Psoas muscle (tissue), 8 donors: Measurements from ENCODE around the gene ZNF23. TPM values are rescaled to one million over a fixed set of nuclear protein-coding genes. Genes with fewer than 3 reads are reported as not detected.

ENCODE experiments used
- ATAC-seq, 4 donors: fragments of 200-7000 bp; cut with Tn5 transposase; one replicate each; pipeline ENCODE4 v1.9.1; 2020; ENCODE audit warnings: moderate library complexity in 3 of 4, mild to moderate bottlenecking in 2 of 4
- DNase-seq, 2 donors: peaks; one replicate each; pipeline ENCODE4 v3.0.0-alpha.2; 2020
- H3K27ac ChIP-seq: fragments of 200-600 bp; one replicate; pipeline ENCODE4 v1.8.0; 2022
- H3K27me3 ChIP-seq, 3 donors: fragments of 200-600 bp in 1 of 3; one replicate each; pipeline versions ENCODE4 v1.6.1 to v1.8.0; 2013 to 2022; ENCODE audit warnings: low read length in 2 of 3, mild to moderate bottlenecking in 2 of 3, moderate library complexity in 1 of 3; ENCODE audit not compliant: insufficient read depth in 3 of 3
- H3K36me3 ChIP-seq, 2 donors: fragments of 200-600 bp in 1 of 2; one replicate each; pipeline versions ENCODE4 v1.6.1 to v1.8.0; 2013 to 2022; ENCODE audit warnings: low read depth in 1 of 2, mild to moderate bottlenecking in 1 of 2, moderate library complexity in 1 of 2; ENCODE audit not compliant: insufficient read depth in 1 of 2
- H3K4me1 ChIP-seq: fragments of 200-600 bp; one replicate; pipeline ENCODE4 v1.8.0; 2022
- H3K4me3 ChIP-seq: fragments of 200-600 bp; one replicate; pipeline ENCODE4 v1.8.0; 2022; ENCODE audit warnings: mild to moderate bottlenecking
- H3K9me3 ChIP-seq: fragments of 200-600 bp; one replicate; pipeline ENCODE4 v1.8.0; 2022
- CTCF ChIP-seq: fragments of 200-600 bp; IDR thresholded peaks from one replicate; pipeline ENCODE4 v1.8.0; 2022; ENCODE audit warnings: antibody characterized with exemption
- WGBS, 3 donors: extraction: QIAGEN DNeasy Blood & Tissue Kit; methylation state at CpG; one replicate each; pipeline versions ENCODE4 v1.1.6 to v1.1.7; 2013; 5-methylcytosine and 5-hydroxymethylcytosine counted together
- intact Hi-C, 2 donors: fragments of 100-400 bp; cut with DNase I; formaldehyde crosslinking; loops; one replicate each; pipeline versions ENCODE4 v1.11.0 to v1.14.2; 2022
- polyA plus RNA-seq, 3 donors: library from polyadenylated mRNA; stranded (reverse); fragments of 200-250 nt; gene quantifications; one replicate each; pipeline ENCODE4 v1.2.3, GENCODE V29; 2013
- total RNA-seq, 4 donors: library from RNA; stranded (reverse); fragmentation: NEBNext Ultra II Directional in 2 of 4; extraction: Animal tissue kit (Norgen Biotek cat#: 25700) in 2 of 4; gene quantifications; one replicate each; pipeline versions ENCODE4 v1.2.1 to v1.2.4, GENCODE V29; 2021 to 2023
- donor health status: healthy with polysubstance abuse.
- donor health status: DM: no; HTN: no; CAD: no; lungs with moderate emphysema.
- donor health status: Bipolar disorder and iron deficiency.
- donor health status: healthy.
- donor health status: DM: yes; HTN: yes; CAD: no.
- donor health status: DM: no; HTN: no; CAD: no.
- donor health status: DM: no; HTN: no; CAD: no.
- donor health status: DM: yes; HTN: yes; CAD: no.

ZNF23 gene
- total and polyA plus RNA-seq, 7 donors = 3.8 to 9.3 (median 5.8) TPM

GRCh38 chr16:71482569-71482968 lies 20.5 kb upstream of the ZNF23 start:
- WGBS, 3 donors = 81 to 91% (median 86%) methylated on average over 5 of the region's 5 CpGs
- Histone ChIP-seq H3K9me3 (no peaks in the 10 kb centered on the region), H3K4me1 (peaks cover 6% of the 10 kb centered on the region), H3K27me3 (no peaks in the 10 kb centered on the region), H3K4me3 (no peak overlapping the region), H3K27ac (no peak overlapping the region), H3K36me3 (peaks cover 6 to 28% of the 10 kb centered on the region in 2 donors)
- TF ChIP-seq CTCF = no peak
- intact Hi-C loops = no loop called here
- DNase-seq = no peak
- ATAC-seq = no peak

- ATAC-seq (no peak), DNase-seq (no peak)
- H3K9me3 ChIP-seq = no peaks in the 10 kb centered on the region
- H3K4me3 ChIP-seq = no peak overlapping the region
- peaks cover 6% of the 10 kb centered on the region for H3K4me1 ChIP-seq
- no peak for TF ChIP-seq CTCF
- H3K27ac ChIP-seq = no peak overlapping the region
- peaks cover 14 to 44% of the 10 kb centered on the region in 2 donors for H3K36me3 ChIP-seq
- 94 to 96% (median 95%) methylated on average over 2 of the region's 2 CpGs for WGBS, 3 donors
- intact Hi-C loops = no loop called here
- H3K27me3 ChIP-seq = no peaks in the 10 kb centered on the region
These were observed 18.9 kb upstream of the ZNF23 start for GRCh38 chr16:71480956-71481355.

GRCh38 chr16:71479420-71479819 lies 17.4 kb upstream of the ZNF23 start:
- no peak for DNase-seq
- Histone ChIP-seq H3K36me3 (peaks cover 22 to 59% of the 10 kb centered on the region in 2 donors), H3K9me3 (no peaks in the 10 kb centered on the region), H3K4me1 (peaks cover 6% of the 10 kb centered on the region), H3K4me3 (no peak overlapping the region), H3K27ac (no peak overlapping the region), H3K27me3 (no peaks in the 10 kb centered on the region)
- ATAC-seq = no peak
- no peak for TF ChIP-seq CTCF
- intact Hi-C loops = no loop called here
- WGBS, 3 donors = 48 to 54% (median 51%) methylated on average over 3 of the region's 3 CpGs

GRCh38 chr16:71476457-71477124 lies 14.5 kb upstream of the ZNF23 start:
- no peak overlapping the region for H3K27ac ChIP-seq
- intact Hi-C loops = no loop called here
- no peaks in the 10 kb centered on the region for H3K27me3 ChIP-seq
- no peaks in the 10 kb centered on the region for H3K4me1 ChIP-seq
- DNase-seq (no peak), ATAC-seq (no peak)
- 95 to 96% (median 95%) methylated on average over 4 of the region's 4 CpGs for WGBS, 3 donors
- TF ChIP-seq CTCF = no peak
- H3K4me3 ChIP-seq = no peak overlapping the region
- no peaks in the 10 kb centered on the region for H3K9me3 ChIP-seq
- peaks cover 22 to 84% of the 10 kb centered on the region in 2 donors for H3K36me3 ChIP-seq

GRCh38 chr16:71474864-71475263 lies 12.8 kb upstream of the ZNF23 start:
- Histone ChIP-seq H3K4me3 (no peak overlapping the region), H3K9me3 (no peaks in the 10 kb centered on the region), H3K27me3 (no peaks in the 10 kb centered on the region), H3K27ac (no peak overlapping the region), H3K4me1 (no peaks in the 10 kb centered on the region), H3K36me3 (peaks cover 26 to 81% of the 10 kb centered on the region in 2 donors)
- WGBS, 3 donors = 69 to 90% (median 83%) methylated on average over 3 of the region's 3 CpGs
- ATAC-seq (peak in 1 of 4 donors; percentile 27), DNase-seq (no peak)
- TF ChIP-seq CTCF = no peak
- intact Hi-C loops = no loop called here
